ENCODE measurements around the gene CYFIP1. TPM values are rescaled to one million over a fixed set of nuclear protein-coding genes. Genes with fewer than 3 reads are reported as not detected.
"Not testable (repeated sequence)": the region's sequence is repeated elsewhere in the genome, so short reads cannot be mapped to it uniquely, and the experiment has no call there.

Gene CYFIP1
- total RNA-seq: 92.8 and 118 TPM in 2 replicates
- 68.1 TPM for polyA plus RNA-seq (2012)

DNA sequence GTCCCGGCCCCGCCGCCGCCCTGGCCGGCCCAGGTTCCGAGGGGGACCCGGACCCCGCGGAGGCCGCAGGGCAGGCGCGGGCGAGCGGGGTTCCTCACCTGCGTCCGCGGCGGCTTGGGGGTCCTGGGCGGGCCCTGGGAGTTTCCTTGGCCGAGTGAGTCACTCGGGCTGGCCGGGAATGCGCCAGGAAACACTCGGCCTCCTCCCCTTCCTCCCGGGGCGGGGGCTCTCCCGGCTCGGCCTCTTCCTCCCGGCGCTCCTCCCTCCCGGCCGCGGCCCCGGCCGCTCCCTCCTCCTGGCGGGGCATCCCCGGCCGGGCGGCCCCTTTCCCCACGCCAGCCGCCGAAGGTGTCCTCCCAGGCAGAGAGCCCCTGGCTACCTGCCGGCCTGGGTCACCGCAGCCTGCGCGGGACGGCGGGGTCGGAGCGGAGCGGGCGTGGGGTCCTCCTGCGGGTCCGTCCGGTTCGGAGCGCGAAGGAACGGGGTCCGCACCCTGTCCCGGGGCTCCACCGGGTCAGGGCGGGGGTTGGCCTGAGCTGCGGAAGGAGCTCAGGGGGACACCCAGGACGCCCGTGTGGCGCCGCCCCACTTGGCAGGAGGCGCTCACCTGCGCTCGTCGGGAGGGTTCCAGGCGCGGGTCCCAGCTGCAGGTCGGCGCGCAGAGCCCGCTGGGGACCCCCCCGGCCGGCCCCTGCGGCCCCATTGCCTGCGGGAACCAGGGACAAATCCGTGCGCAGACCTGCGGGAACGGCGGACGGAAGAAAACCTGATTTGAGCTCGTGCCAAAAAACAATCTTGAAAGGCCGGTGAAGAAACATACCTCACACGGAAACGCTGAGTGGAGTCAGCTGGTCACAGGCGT is at the start of gene CYFIP1:
Gene CYFIP1, minus strand, starts transcription at position 180 of the 862 bp plus-strand sequence. CDS start 33,083 bp downstream, outside the sequence.
- peak; percentile 87 for DNase-seq (ENCODE audit: low read depth)

DNA sequence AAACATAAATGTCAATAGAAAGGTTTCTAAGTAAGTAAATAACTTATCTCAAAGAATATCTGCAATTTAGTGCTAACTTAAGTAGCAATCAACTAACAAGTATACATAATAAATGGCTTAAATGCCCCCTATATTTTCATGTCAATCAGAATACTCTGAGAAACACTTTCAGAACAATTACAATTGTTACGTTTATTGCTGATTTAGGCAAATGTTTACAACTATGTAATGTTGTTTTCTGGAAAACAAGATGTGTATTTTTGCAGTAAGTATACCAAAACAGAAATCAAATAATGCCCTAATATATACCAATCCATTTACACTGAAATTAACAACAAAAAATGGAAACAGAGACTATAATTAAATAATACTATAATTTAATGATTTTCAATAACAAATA is 46.0 kb upstream of the CYFIP1 start:
- no peak for DNase-seq (ENCODE audit: low read depth)

- DNase-seq (ENCODE audit: low read depth): no peak
Measured at GRCh38 chr15:23022156-23022555, 42.0 kb upstream of the CYFIP1 start.

- DNase-seq (ENCODE audit: low read depth): no peak
Measured at GRCh38 chr15:23014394-23015000, 34.3 kb upstream of the CYFIP1 start.

DNA sequence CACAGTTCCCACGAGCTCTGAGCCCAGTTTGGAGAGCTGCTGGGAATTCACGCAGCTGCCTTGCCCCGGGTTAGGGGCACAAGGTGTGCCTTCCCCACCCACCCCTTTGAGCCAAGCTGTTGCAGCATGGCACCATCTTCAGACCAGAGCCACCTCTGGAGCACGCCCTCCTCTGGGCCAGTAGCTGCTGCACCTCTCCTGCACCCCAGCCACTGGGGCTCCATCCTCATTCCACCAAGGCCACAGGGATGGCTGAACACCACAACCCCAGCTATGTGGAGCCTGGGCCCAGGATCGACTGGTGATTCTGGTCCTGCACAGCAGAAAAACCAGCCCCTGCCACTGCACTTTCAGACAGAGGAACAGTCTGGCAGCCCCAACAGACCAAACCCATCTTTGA is 33.5 kb upstream of the CYFIP1 start:
- DNase-seq (ENCODE audit: low read depth): no peak

GRCh38 chr15:23012616-23013015 is 32.4 kb upstream of the CYFIP1 start:
- not testable (repeated sequence) for DNase-seq (ENCODE audit: low read depth)

DNA sequence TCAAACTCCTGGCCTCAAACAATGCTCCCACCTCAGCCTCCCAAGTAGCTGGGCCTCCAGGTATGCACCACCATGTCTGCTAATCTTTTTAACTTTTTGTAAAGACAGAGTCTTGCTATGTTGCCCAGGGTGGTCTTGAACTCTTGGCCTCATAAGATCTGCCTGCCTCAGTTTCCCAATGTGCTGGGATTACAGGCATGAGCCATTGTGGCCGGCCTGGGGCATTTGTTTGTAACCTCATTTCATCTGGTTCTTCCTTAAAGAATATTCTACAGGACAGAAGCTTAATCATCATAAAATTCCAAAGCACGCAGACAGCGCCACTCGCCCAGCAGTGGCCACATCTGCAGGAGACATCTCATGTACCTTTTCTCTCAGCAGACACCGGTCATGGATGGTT is 23.6 kb upstream of the CYFIP1 start:
- DNase-seq (ENCODE audit: low read depth): no peak

GRCh38 chr15:23002920-23003319 is 22.8 kb upstream of the CYFIP1 start:
- DNase-seq (ENCODE audit: low read depth): no peak

- no peak for DNase-seq (ENCODE audit: low read depth)
Measured at GRCh38 chr15:22995795-22996194, 15.6 kb upstream of the CYFIP1 start.

- no peak for DNase-seq (ENCODE audit: low read depth)
Measured at GRCh38 chr15:22992024-22992326, 11.8 kb upstream of the CYFIP1 start.

- peak; percentile 46 for DNase-seq (ENCODE audit: low read depth)
Measured at GRCh38 chr15:22989576-22990477, 9.7 kb upstream of the CYFIP1 start.

- no peak for DNase-seq (ENCODE audit: low read depth)
Measured at GRCh38 chr15:22988811-22989210, 8.6 kb upstream of the CYFIP1 start.

GRCh38 chr15:22981931-22982330 is 1.8 kb upstream of the CYFIP1 start:
- not testable (repeated sequence) for DNase-seq (ENCODE audit: low read depth)

GRCh38 chr15:22981051-22981840 is 1.1 kb upstream of the CYFIP1 start:
- no peak for DNase-seq (ENCODE audit: low read depth)

- DNase-seq (ENCODE audit: low read depth): peak; percentile 69
Measured at GRCh38 chr15:22979238-22980188, 655 bp downstream of the CYFIP1 start.

- no peak for DNase-seq (ENCODE audit: low read depth)
Measured at GRCh38 chr15:22978691-22979237, 1.4 kb downstream of the CYFIP1 start.

DNA sequence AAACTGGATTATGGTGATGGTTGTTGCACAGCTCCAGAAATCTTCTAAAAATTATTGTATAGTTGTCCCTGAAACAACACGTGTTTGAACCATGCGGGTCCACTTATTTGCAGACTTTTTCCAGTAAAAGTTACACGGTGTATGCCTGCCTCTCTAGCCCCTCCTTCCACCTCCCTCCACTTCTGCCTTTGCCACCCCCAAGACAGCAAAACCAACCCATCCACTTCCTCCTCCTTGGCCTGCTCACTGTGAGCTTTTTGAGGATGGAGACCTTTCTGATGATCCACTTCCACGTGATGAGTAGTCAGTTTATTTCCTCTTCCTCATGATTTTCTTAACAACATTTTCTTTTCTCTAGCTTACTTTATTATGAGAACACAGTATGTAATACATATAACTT is 5.4 kb downstream of the CYFIP1 start:
- DNase-seq (ENCODE audit: low read depth): no peak

GRCh38 chr15:22973987-22974386 is 6.2 kb downstream of the CYFIP1 start:
- no peak for DNase-seq (ENCODE audit: low read depth)

GRCh38 chr15:22973286-22973685 is 6.9 kb downstream of the CYFIP1 start:
- no peak for DNase-seq (ENCODE audit: low read depth)

Data from myocyte (in vitro differentiated cells).